Ureter (tissue), 1 donor: ENCODE data around the gene CD22. TPM values are rescaled to one million over a fixed set of nuclear protein-coding genes. Genes with fewer than 3 reads are reported as not detected.
"Not testable (repeated sequence)": the region's sequence is repeated elsewhere in the genome, so short reads cannot be mapped to it uniquely, and the experiment has no call there.

Source experiments
- DNase-seq: peaks from one replicate; pipeline ENCODE4 v3.0.0-alpha.2; 2020; ENCODE audit warnings: low spot score
- total RNA-seq: library from RNA; stranded (reverse); gene quantifications from one replicate; pipeline ENCODE4 v1.2.4, GENCODE V29; 2023
- donor health status: DM: yes; HTN: yes; CAD: no.

Gene CD22
- total RNA-seq: 4.2 TPM

- DNase-seq: no peak
These were observed at the start of gene CD22 for GRCh38 chr19:35328851-35329285. Gene CD22, plus strand, starts transcription at chr19:35329187. Its CDS starts 2,854 bp downstream, at chr19:35332041.

DNA sequence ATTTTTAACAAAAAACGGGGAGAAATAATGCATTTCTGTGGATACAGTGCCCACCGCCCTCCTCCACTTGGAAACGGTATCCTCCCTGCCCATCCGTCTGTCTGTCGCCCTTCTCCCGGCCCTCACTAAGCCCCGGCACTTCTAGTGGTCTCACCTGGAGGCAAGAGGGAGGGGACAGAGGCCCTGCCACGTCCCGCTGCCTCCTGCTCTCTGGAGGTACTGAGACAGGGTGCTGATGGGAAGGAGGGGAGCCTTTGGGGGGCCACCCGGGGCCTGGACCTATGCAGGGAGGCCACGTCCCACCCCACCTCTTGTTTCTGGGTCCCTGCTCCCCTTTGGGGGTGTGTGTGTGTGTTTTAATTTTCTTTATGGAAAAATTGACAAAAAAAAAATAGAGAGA is 49.6 kb upstream of the CD22 start:
- DNase-seq: no peak

- no peak for DNase-seq
These were observed 48.8 kb upstream of the CD22 start for GRCh38 chr19:35279985-35280821.

DNA sequence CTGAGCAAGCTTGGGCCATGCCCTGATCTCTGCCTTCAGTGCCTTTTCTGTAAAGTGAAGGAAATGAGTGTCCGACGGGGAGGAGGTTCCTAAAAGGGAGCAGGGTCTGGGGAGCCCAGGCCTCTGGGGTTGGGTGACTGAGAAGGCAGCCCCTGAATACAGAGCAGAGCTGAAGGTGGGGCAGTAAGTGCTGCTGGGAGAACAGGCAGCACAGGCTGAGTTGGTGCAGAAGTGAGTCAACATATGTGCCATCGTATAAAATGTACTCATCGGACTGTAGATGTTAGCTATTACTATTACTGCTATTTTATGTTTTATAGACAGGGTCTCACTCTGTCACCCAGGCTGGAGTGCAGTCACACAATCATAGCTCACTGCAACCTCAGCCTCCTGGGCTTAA is 47.7 kb upstream of the CD22 start:
- DNase-seq: no peak

- DNase-seq: no peak
These were observed 44.6 kb upstream of the CD22 start for GRCh38 chr19:35284153-35285094.

DNA sequence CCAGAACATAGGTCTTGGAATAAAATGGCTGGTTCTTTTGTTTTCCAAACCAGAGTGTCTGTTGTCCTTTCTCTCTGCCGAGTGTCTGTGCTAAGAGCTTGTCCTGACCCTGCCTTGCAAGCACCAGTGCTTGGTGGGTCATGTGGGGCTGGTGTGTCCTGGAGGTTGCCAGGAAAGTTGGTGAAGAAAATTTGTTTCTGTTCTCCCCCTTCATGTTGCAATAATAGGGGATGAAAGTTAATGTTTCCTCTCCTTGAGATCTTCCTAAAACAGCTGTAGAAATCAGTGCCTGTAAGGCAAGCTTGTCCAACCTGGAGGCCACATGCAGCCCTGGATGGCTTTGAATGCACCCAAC is 43.9 kb upstream of the CD22 start:
- no peak for DNase-seq

GRCh38 chr19:35285465-35285864 is 43.5 kb upstream of the CD22 start:
- DNase-seq: not testable (repeated sequence)

GRCh38 chr19:35286101-35286500 is 42.9 kb upstream of the CD22 start:
- DNase-seq: not testable (repeated sequence)

DNA sequence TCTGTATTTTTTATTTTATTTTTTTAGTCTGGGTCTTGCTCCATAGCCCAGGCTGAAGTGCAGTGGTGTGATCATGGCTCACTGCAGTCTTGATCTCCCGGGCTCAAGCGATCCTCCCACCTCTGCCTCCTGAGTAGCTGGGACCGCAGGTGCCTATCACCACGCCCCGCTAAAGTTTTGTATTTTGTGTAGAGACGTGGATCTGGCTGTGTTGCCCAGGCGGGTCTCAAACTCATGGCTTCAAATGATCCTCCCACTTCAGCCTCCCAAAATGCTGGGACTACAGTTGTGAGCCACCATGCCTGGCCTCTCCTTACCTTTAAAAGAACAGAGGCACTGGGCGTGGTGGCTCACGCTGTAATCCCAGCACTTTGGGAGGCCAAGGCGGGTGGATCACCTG is 41.3 kb upstream of the CD22 start:
- DNase-seq: no peak

DNA sequence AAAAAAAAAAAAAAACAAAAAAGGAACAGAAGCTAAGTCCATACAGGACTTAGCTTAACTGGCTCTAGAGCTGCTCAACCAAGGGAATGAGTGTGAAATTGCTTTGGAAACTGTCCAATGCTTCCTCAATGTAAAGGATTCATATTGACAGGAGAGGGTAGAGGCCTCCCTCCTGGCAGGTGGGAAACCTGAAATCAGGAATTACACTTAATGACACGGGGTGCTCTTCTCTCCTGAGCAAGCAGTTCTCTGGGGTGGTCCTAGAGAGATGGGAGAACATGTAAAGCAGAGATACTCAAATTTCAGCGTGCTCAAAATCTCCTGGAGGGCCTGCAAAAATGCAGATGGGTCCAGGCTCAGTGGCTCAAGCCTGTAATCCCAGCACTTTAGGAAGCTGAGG is 40.7 kb upstream of the CD22 start:
- no peak for DNase-seq

DNA sequence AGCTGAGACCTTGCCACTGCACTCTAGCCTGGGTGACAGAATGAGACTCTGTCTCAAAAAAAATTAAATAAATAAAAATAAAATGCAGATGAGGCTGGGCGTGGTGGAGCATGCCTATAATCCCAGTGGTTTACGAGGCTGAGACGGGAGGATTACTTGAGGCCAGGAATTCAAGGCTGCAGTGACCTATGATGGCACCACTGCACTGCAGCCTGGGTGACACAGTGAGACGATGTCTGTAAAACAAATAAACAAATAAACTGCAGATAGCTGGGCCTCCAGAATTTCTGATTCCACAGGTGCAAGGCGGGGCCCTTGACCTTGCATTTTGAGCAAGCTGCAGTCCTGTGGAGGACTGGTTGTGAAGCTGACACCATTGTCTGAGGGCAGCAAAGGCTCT is 40.1 kb upstream of the CD22 start:
- no peak for DNase-seq

GRCh38 chr19:35290381-35291127 is 38.4 kb upstream of the CD22 start:
- DNase-seq: no peak

DNA sequence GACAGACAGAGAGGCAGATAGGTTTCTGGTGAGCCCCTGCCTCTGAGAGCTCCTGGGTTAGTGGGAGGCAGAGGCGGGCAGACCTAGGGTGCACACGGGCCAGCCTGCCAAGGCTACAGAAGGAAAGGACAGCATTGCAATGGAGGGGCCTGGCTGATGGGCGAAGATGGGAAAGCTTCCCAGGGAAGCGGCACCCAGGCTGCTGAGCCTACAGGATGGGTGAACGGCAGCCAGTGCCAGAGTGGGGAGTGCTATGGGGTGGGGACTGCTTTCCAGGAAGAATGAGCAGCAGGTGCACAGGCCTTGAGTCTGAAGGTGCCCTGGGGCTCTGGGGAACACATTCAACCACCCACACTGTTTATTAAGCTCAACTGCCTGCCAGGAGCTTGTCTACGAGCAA is 37.7 kb upstream of the CD22 start:
- no peak for DNase-seq

DNA sequence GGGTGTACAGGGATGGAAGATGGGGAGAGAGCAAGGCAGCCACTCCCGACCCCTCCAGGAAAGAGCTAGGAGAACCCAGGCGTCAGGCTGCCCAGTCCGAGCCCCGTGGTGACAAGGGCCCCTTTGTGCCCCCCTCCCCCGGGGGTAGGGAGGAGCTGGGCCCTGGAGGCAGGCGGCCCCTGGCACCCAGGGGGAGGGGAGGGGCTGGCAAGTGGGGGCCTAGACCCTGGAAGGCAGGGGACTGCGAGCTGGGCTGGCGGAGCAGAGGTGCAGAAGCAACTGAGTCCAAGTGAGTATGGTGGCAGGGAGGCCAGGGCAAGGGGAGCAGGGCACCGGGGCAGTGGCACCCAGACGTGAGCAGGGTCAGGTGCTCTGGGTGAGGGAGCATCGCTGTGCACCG is 37.1 kb upstream of the CD22 start, which contains the start of gene MAG:
MAG (plus strand) TSS at position 246 of the 400 bp plus-strand sequence. CDS start 3,248 bp downstream, outside the sequence.
- DNase-seq: no peak

GRCh38 chr19:35292421-35293362 is 36.3 kb upstream of the CD22 start:
- DNase-seq: no peak

GRCh38 chr19:35293363-35293739 is 35.6 kb upstream of the CD22 start:
- no peak for DNase-seq

DNA sequence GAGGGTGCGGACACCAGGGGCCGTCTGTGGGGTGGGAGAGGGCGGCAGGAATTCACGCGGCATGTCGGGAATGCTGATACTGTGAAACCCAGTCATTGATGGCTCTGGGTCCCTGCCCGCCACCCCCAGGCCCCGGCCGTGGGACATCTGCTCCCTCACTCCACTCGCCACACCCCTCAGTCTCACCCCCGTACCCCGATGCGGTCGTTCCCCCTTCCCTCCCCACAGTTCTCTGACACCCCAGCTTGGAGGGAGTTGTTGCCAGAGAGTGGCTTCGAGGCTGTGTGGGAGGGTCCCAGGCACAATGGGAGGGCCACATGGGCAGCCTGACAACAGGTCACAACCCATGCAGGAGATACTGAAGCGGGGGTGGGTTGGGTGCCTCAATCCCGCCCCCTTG is 35.2 kb upstream of the CD22 start:
- no peak for DNase-seq

DNA sequence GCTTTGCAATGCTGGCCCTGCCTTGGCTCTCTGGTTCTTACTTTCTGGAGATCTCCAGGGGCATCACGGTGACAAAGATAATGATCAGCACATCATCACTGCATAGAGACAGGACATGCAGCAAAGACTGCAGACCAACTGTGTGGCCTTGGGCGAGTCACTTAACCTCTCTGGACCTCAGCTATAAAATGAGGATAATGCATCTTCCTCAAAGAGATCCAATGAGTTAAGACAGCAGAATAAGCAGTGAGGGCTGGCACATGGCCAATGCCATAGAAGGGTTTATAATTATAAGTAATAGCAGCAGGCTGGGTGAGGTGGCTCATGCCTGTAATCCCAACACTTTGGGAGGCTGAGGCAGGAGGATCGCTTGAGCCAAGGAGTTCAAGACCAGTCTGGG is 34.7 kb upstream of the CD22 start:
- no peak for DNase-seq

GRCh38 chr19:35294859-35295791 is 33.9 kb upstream of the CD22 start:
- DNase-seq: no peak
